ENCODE data around the gene ZNF334. TPM values are rescaled to one million over a fixed set of nuclear protein-coding genes. Genes with fewer than 3 reads are reported as not detected.

Gene ZNF334
- total and polyA plus RNA-seq, 2 of the 4 experiments (the other 2 are of a cell fraction): 1.4 to 2.1 TPM

- in situ Hi-C loops (cut with MboI; ENCODE audit: low sequenced_read_pairs) (no loop called here), intact Hi-C loops (cut with micrococcal nuclease) (no loop called here), dilution Hi-C loops (cut with HindIII; ENCODE audit: low sequenced_read_pairs, unreplicated experiment) (no loop called here)
- Histone ChIP-seq H4K91ac (ENCODE audit: insufficient read depth, low read depth, low read length) (no peak overlapping the region), H3K36me3 (ENCODE audit: control insufficient read depth, insufficient read depth, low read length) (no peaks in the 10 kb centered on the region), H4K8ac (ENCODE audit: low read depth in 2 of 2, low read length in 2 of 2) (no peak overlapping the region), H3K18ac (ENCODE audit: low read depth, low read length) (no peak overlapping the region), H2AFZ (replicated peaks; ENCODE audit: low read length, poor library complexity) (no peak overlapping the region), H3K4ac (ENCODE audit: low read depth, low read length) (no peak overlapping the region), H3K27ac (ENCODE audit: insufficient read depth, low read length) (no peak overlapping the region), H3K23ac (ENCODE audit: low read depth, low read length) (no peak overlapping the region), H3K14ac (replicated peaks; ENCODE audit: low read depth, low read length) (no peak overlapping the region), H3K27me3 (ENCODE audit: control insufficient read depth, insufficient read depth, low read length) (peaks cover 27% of the 10 kb centered on the region), H3K56ac (ENCODE audit: extremely low read depth, insufficient read depth, low read length) (no peak overlapping the region), H4K5ac (ENCODE audit: low read depth, low read length) (no peak overlapping the region), H3K9me3 (ENCODE audit: control insufficient read depth, insufficient read depth, low read length) (no peaks in the 10 kb centered on the region), H2BK5ac (ENCODE audit: low read depth, low read length, poor library complexity, severe bottlenecking) (no peak overlapping the region), H3K4me1 (ENCODE audit: control insufficient read depth, insufficient read depth, low read length) (no peaks in the 10 kb centered on the region), H3K9me1 (ENCODE audit: insufficient read depth, low read length) (no peaks in the 10 kb centered on the region), H3K9ac (ENCODE audit: low read depth, low read length) (no peak overlapping the region), H3K79me1 (ENCODE audit: low read depth in 1 of 2, low read length in 2 of 2) (no peaks in the 10 kb centered on the region), H3K4me3 (ENCODE audit: insufficient read depth, low read depth, low read length) (no peak overlapping the region), H2BK15ac (ENCODE audit: low read depth, low read length) (no peak overlapping the region), H2BK120ac (ENCODE audit: low read depth, low read length) (no peak overlapping the region), H4K20me1 (ENCODE audit: insufficient read depth, low read length) (no peaks in the 10 kb centered on the region), H2BK20ac (ENCODE audit: low read depth, low read length) (no peak overlapping the region), H3K4me2 (ENCODE audit: low read depth, low read length) (no peak overlapping the region), H2AK5ac (ENCODE audit: low read depth, low read length) (no peak overlapping the region), H2AK9ac (replicated peaks; ENCODE audit: low read depth, low read length, poor library complexity) (no peak overlapping the region)
- ChIA-PET POLR2A (ENCODE audit: unreplicated experiment) (no interaction called here), CTCF (no interaction called here)
- no peak for DNase-seq
- no TSS peak for BruUV-seq (replicated peaks)
- WGBS, 2 experiments (ENCODE audit: extremely low coverage in 2 of 2, insufficient read length in 1 of 2): no CpG with 5 or more reads among the region's 2 CpGs
- TF ChIP-seq USF2 (IDR thresholded peaks at IDR 0.05; ENCODE audit: low read depth, low read length) (no peak), MAZ (IDR thresholded peaks at IDR 0.05; ENCODE audit: borderline replicate concordance, low read depth, low read length) (no peak), ELK1 (IDR thresholded peaks at IDR 0.05; ENCODE audit: borderline replicate concordance, low read depth, low read length) (no peak), MXI1 (IDR thresholded peaks at IDR 0.05; ENCODE audit: borderline replicate concordance, low read depth, low read length) (no peak), CEBPB (IDR thresholded peaks at IDR 0.05; ENCODE audit: low read depth, low read length) (no peak), NFE2L2 (IDR thresholded peaks at IDR 0.05; ENCODE audit: low read depth, low read length) (no peak), RFX5 (IDR thresholded peaks at IDR 0.05; ENCODE audit: low read depth, low read length) (no peak)
- no peak for ATAC-seq (ENCODE audit: low read depth)
Measured at GRCh38 chr20:46539113-46539512, 25.8 kb upstream of the ZNF334 start.
